HuH-7 (cell line): ENCODE measurements around the gene ELK1.
"Not testable (repeated sequence)": the region's sequence is repeated elsewhere in the genome, so short reads cannot be mapped to it uniquely, and the experiment has no call there.

Experiments used
- DNase-seq: peaks from one replicate; pipeline ENCODE4 v3.0.0; 2011; ENCODE audit warnings: low spot score

ELK1 gene, protein sequence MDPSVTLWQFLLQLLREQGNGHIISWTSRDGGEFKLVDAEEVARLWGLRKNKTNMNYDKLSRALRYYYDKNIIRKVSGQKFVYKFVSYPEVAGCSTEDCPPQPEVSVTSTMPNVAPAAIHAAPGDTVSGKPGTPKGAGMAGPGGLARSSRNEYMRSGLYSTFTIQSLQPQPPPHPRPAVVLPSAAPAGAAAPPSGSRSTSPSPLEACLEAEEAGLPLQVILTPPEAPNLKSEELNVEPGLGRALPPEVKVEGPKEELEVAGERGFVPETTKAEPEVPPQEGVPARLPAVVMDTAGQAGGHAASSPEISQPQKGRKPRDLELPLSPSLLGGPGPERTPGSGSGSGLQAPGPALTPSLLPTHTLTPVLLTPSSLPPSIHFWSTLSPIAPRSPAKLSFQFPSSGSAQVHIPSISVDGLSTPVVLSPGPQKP

DNA sequence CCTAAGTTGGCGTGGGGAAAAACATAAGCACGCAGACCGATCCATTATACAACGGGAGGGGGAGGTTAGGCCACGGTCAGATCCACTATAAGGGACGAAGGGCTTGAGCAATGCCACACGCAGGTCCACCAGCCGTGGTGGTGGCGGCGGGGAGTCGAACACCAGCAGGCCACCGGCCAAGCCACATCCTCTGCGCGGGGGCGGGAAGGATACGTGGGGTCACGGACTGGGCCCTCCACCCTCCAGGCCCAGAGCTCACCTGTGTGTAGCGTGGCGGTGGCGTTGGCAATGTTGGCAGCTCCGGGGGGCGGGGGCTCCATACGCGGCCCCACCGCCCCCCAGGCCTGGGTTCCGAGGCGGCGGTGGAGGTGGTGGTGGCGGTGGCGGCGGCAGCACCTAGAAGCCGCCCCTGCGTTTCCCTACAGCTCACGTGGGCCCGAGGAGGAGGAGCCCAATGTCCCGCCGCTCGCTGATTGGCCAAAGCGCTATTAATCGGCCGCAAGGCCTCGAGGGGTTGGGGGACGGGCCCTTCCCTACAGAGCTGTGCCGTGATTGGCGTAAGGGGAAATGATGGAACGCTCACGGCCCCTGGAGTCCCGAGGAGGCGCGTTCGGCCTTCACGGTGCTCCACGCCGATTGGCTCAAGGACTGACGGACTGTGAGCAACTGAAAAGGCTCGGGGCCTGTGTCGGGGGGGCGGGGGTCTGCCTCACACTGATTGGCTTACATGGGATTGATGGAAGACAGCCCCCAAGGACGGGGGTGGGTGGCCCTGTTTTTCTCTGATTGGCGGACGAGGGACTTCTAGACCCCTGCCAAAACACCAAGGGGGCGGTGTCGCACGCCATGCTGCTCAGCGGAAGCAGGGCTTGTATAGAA, at the start of gene ELK1:
ELK1 (minus strand) TSS at position 400 of the 879 bp plus-strand sequence. CDS start 9,122 bp downstream, outside the sequence.
- peak; percentile 79 for DNase-seq

- no peak for DNase-seq
These were observed 46.8 kb upstream of the ELK1 start for GRCh38 chrX:47697181-47697580.

DNA sequence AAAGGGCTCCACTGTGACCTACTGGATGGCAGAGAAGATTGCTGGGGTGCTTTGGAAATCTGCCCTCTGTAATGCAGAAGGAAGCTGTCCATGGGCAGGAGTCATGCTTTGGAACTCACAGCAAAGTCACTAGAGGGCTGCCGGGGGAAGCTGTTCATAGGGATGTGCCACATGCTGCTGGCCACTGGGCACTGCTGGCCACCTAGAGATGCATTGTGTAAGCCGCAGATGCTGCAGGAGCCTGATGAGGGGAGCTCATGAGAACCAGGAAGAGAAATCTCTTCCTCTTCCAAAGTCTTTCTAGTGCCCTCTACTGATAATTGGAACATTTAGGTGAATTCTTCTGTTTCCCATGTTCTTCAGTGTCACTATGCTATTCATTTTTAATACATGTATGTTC, 39.8 kb upstream of the ELK1 start:
- no peak for DNase-seq

- DNase-seq: no peak
These were observed 36.9 kb upstream of the ELK1 start for GRCh38 chrX:47687263-47687662.

DNA sequence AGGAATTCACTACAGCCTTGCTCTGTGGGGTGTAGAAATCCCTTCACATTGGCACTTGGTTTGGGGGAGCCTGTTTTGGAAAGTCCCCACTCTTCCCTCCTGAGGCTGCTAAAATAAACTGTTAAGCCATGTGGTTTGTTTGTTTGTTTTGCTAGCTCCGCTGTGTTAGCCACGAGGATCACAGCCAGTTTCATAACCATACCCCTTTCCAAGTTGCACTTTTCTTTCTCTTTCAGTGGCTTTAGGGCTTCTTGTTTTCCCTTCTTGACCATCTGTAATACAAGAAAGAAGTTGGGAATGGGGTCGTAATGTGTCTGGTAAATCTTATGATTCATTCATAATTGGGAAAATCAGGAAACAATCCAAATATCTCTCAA, 33.5 kb upstream of the ELK1 start:
- DNase-seq: no peak

GRCh38 chrX:47683184-47683828, 32.9 kb upstream of the ELK1 start:
- DNase-seq: no peak

- DNase-seq: not testable (repeated sequence)
These were observed 25.8 kb upstream of the ELK1 start for GRCh38 chrX:47675959-47676859.

DNA sequence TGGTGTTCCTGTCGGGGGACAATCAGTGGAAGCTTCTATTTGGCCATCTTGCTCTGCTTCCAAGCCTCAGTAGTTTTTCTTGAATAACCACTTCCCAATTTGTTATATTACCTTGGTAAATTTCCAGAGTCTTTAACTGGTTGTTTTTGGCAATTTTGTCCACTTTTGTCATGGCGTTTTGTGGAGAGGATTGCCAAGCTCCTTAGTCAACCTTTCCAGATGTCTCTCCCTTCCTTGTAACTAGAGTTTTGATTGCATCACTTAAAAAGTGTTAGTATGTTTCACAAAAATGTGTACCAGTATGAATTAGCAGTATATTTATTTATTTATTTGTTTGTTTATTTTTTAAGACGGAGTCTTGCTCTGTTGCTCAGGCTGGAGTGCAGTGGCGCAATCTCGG, 24.4 kb upstream of the ELK1 start:
- DNase-seq: no peak

- DNase-seq: not testable (repeated sequence)
These were observed 15.4 kb upstream of the ELK1 start for GRCh38 chrX:47665797-47666196.

DNA sequence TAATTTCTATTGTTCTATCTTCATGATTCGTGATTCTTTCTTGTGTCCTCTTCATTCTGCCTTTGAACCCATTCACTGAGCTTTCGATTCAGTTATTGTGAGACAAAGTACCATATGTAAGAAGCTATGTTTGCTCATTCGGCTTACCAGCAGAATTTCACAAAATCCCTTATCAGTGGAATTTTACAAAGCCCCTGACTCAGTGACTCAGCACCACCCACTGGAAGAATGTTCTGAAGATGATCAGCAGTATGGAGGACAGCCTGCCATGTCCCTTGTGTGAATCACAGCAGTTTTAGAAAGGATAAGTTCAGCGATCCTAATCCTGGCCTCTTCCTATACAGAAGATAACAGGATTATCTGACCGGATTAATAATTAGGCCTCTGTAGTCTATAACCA, 14.4 kb upstream of the ELK1 start:
- no peak for DNase-seq

- no peak for DNase-seq
These were observed 11.8 kb upstream of the ELK1 start for GRCh38 chrX:47662144-47662657.

DNA sequence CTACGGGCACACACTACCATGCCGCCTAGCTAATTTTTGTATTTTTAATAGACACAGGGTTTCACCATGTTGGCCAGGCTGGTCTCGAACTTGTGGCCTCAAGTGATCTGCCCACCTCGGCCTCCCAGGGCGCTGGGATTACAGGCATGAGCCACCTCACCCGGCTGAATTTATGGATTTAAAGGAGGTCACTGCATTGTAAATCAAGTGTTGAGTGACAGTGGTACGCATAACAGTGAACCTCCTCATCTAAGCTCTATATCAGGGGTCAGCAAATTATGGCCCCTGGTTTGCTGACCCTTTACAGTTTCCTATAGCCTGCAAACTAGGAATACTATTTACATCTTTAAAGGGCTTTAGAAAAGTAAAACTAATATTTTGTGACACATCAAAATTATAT, 11.2 kb upstream of the ELK1 start:
- DNase-seq: no peak

- no peak for DNase-seq
These were observed 9.0 kb upstream of the ELK1 start for GRCh38 chrX:47659421-47659726.

DNA sequence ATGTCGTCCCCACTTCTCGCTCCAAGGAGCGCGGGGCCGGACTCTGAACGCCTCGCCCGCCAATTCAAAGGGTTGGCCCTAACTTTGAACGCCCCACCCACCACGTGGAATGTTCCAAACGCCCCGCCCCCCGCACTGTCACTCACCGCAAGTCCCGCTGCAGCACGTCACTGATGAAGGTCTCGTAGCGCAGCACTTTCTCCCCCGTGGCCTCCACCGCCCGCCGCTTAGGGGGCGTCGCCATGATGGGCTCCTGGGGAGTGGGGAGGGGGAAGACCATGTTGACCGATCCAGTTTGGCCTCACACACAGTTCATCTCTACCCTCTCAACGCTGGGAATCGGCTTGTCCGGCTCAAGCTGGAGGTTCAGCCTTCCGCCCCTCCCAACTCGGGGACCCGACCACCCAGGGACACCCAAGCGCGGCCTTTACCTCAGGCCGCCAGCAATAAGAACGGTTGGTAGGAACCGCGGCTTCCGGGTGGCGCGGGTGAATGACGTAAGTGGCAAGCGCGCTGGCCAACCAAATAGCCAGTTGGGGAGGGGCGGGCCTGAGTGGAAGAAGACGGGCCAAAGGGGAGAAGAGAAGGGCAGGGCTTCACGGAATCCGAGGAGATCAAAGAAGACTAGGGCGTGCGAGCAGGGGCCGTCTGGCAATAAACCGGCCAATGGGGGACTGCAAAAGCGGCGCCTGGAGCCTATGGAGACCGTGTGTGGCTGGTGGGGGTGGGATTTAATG, 8.5 kb upstream of the ELK1 start, which contains the start of gene UXT:
UXT (minus strand) TSS at position 497 of the 737 bp plus-strand sequence; CDS start at position 244, 253 bp downstream.
- DNase-seq: peak; percentile 50

GRCh38 chrX:47658301-47658683, 7.9 kb upstream of the ELK1 start:
- DNase-seq: no peak

GRCh38 chrX:47651043-47651905, 911 bp upstream of the ELK1 start:
- no peak for DNase-seq

DNA sequence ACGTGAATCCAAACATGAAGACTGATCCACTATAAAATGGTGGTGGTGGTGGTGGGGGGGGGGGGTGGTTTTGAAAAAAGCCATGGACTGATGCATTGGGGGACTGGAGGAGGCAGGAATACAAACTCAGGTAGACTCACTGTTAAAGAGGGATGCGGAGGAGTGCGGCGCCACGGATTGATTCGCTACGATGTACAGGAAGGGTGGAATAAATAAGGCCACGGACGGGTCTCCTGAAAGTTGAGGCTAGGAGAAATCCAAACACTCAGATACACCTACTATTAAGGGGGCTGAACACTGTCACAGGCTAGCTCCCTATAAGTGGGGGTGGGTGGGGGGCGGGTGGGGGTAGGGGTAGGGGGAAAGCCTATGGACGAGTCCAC, 591 bp downstream of the ELK1 start:
- no peak for DNase-seq

GRCh38 chrX:47649271-47649670, 1.1 kb downstream of the ELK1 start:
- DNase-seq: no peak

GRCh38 chrX:47648376-47648775, 2.0 kb downstream of the ELK1 start:
- no peak for DNase-seq

GRCh38 chrX:47646636-47647035, 3.7 kb downstream of the ELK1 start:
- no peak for DNase-seq
